OCI-LY7 (cell line): ENCODE measurements around the gene LRBA. TPM values are rescaled to one million over a fixed set of nuclear protein-coding genes. Genes with fewer than 3 reads are reported as not detected.

ENCODE experiments used
- BruUV-seq: library from RNA; stranded (reverse); fragments of 400-500 nt; replicated peaks from 2 replicates; lab custom pipeline; 2021; lab: Mats Ljungman, UMichigan
- CTCF ChIA-PET: fragments of 300-600 bp; sonication (Branson Sonifier 250); formaldehyde crosslinking; loops from one replicate; lab custom pipeline; 2022; ENCODE audit warnings: antibody characterized with exemption; ENCODE audit not compliant: unreplicated experiment; lab: Charles Lee
- POLR2A ChIA-PET: fragments of 300-600 bp; sonication (Branson Sonifier 250); formaldehyde crosslinking; loops from one replicate; lab custom pipeline; 2022; ENCODE audit warnings: antibody characterized with exemption; lab: Charles Lee
- DNase-seq: peaks from one replicate; pipeline ENCODE4 v3.0.0-alpha.2; 2015; ENCODE audit warnings: low spot score
- H2AFZ ChIP-seq: fragments of 200-600 bp; sonication (generic), shearing (Covaris generic); 2 replicates; pipeline ENCODE4 v1.6.1; 2014; ENCODE audit warnings: mild to moderate bottlenecking, antibody characterized with exemption, low read length, moderate library complexity
- H3K27ac ChIP-seq: fragments of 200-600 bp; sonication (generic); 2 replicates; pipeline ENCODE4 v1.5.1; 2014; ENCODE audit warnings: mixed run types, low read depth, mild to moderate bottlenecking, moderate library complexity, low read length, inconsistent platforms; ENCODE audit not compliant: poor library complexity, severe bottlenecking
- H3K36me3 ChIP-seq: fragments of 200-600 bp; sonication (generic); 2 replicates; pipeline ENCODE4 v1.6.1; 2014; ENCODE audit warnings: mild to moderate bottlenecking, antibody characterized with exemption, low read length, moderate library complexity, mixed read lengths; ENCODE audit not compliant: insufficient read depth
- H3K4me1 ChIP-seq: fragments of 200-600 bp; sonication (generic); 2 replicates; pipeline ENCODE4 v1.5.1; 2014; ENCODE audit warnings: mild to moderate bottlenecking, low read length; ENCODE audit not compliant: insufficient read depth, poor library complexity, severe bottlenecking
- H3K4me2 ChIP-seq: fragments of 200-600 bp; sonication (generic); 2 replicates; pipeline ENCODE4 v1.6.1; 2014; ENCODE audit warnings: mild to moderate bottlenecking, low read length
- H3K4me3 ChIP-seq: fragments of 200-600 bp; sonication (generic); 2 replicates; pipeline ENCODE4 v1.5.1; 2014; ENCODE audit warnings: mild to moderate bottlenecking, low read depth, low read length; ENCODE audit not compliant: poor library complexity, severe bottlenecking
- H3K79me2 ChIP-seq: fragments of 200-600 bp; sonication (generic); 2 replicates; pipeline ENCODE4 v1.6.1; 2016; ENCODE audit warnings: low read depth, mild to moderate bottlenecking, low read length, moderate library complexity, mixed read lengths; ENCODE audit not compliant: insufficient read depth
- H3K9me2 ChIP-seq: fragments of 200-600 bp; sonication (generic); 2 replicates; pipeline ENCODE4 v1.6.1; 2016; ENCODE audit warnings: mild to moderate bottlenecking, low read length, mixed read lengths; ENCODE audit not compliant: insufficient read depth
- H3K9me3 ChIP-seq: fragments of 200-600 bp; sonication (generic); 2 replicates; pipeline ENCODE4 v1.6.1; 2014; ENCODE audit warnings: mild to moderate bottlenecking, mixed run types, low read length, mixed read lengths
- H4K20me1 ChIP-seq: fragments of 200-600 bp; sonication (generic); 2 replicates; pipeline ENCODE4 v1.6.1; 2014; ENCODE audit warnings: mild to moderate bottlenecking, antibody characterized with exemption, low read length, moderate library complexity, mixed read lengths; ENCODE audit not compliant: insufficient read depth
- EZH2phosphoT487 ChIP-seq: fragments of 200-600 bp; sonication (generic); IDR thresholded peaks from 2 replicates; pipeline ENCODE4 v1.6.1; 2018; ENCODE audit warnings: low read depth, borderline replicate concordance, mild to moderate bottlenecking, mixed run types, antibody characterized with exemption, low read length, moderate library complexity, mixed read lengths
- intact Hi-C: fragments of 100-400 bp; cut with micrococcal nuclease; formaldehyde crosslinking; loops from one replicate; pipeline ENCODE4 v1.10.0; 2022; ENCODE audit not compliant: unreplicated experiment
- total RNA-seq, 2 experiments: library from RNA; depleted of rRNA in 1 of 2; stranded (reverse); fragments of >200 nt in 1 of 2; shearing (Covaris generic) in 1 of 2; gene quantifications; 2 replicates each; pipeline ENCODE4 v1.2.3, GENCODE V29; 2014 to 2022
- TF ChIP-seq, protein P1 (sequence below): fragments of 200-600 bp; sonication (generic); conservative IDR thresholded peaks from 2 replicates; pipeline ENCODE4 v1.5.1; 2014; ENCODE audit warnings: mild to moderate bottlenecking, antibody characterized with exemption, low read length, moderate library complexity, mixed read lengths

The LRBA gene
- total RNA-seq, 2 experiments from 2014 or later: 60.4 to 66.7 TPM

DNA sequence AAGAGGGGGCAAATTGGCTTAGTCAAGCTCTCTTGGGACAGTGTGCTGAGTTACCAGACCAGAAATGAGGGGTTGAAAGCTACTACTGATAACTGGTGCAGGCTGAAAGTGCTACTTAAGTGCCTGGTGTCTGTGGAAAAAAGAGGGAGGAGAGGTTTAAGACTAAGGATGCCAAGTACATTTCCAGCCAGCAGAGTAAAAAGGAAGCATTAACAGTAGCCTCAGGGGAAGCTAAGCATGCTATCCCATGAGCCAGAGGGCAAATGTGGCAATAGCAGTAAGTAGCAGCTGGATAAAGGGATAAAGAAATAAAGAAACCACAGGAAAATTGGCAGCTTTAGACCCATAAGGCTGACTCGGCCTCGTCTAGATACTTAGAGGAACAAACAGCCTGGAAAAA, 629.5 kb downstream of the LRBA start:
- no peak for TF ChIP-seq EZH2phosphoT487
- TF ChIP-seq, protein P1, sequence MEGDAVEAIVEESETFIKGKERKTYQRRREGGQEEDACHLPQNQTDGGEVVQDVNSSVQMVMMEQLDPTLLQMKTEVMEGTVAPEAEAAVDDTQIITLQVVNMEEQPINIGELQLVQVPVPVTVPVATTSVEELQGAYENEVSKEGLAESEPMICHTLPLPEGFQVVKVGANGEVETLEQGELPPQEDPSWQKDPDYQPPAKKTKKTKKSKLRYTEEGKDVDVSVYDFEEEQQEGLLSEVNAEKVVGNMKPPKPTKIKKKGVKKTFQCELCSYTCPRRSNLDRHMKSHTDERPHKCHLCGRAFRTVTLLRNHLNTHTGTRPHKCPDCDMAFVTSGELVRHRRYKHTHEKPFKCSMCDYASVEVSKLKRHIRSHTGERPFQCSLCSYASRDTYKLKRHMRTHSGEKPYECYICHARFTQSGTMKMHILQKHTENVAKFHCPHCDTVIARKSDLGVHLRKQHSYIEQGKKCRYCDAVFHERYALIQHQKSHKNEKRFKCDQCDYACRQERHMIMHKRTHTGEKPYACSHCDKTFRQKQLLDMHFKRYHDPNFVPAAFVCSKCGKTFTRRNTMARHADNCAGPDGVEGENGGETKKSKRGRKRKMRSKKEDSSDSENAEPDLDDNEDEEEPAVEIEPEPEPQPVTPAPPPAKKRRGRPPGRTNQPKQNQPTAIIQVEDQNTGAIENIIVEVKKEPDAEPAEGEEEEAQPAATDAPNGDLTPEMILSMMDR: no peak
- no peak overlapping the region for H3K4me3 ChIP-seq
- no peaks in the 10 kb centered on the region for H4K20me1 ChIP-seq
- intact Hi-C loops: no loop called here
- H3K4me2 ChIP-seq: no peak overlapping the region
- BruUV-seq: no TSS peak
- no peaks in the 10 kb centered on the region for H3K4me1 ChIP-seq
- ChIA-PET CTCF (no interaction called here), POLR2A (interaction anchor here (0.7 to 0.8 kb wide), 2 partner anchors 8 to 171 kb away, joined by 3 to 4 read pairs; no protein-coding TSS in a partner anchor)
- H3K79me2 ChIP-seq: no peaks in the 10 kb centered on the region
- no peak overlapping the region for H3K27ac ChIP-seq
- H3K9me3 ChIP-seq: no peaks in the 10 kb centered on the region
- H3K9me2 ChIP-seq: no peaks in the 10 kb centered on the region
- no peak for DNase-seq
- no peaks in the 10 kb centered on the region for H3K36me3 ChIP-seq
- H2AFZ ChIP-seq: no peak overlapping the region

DNA sequence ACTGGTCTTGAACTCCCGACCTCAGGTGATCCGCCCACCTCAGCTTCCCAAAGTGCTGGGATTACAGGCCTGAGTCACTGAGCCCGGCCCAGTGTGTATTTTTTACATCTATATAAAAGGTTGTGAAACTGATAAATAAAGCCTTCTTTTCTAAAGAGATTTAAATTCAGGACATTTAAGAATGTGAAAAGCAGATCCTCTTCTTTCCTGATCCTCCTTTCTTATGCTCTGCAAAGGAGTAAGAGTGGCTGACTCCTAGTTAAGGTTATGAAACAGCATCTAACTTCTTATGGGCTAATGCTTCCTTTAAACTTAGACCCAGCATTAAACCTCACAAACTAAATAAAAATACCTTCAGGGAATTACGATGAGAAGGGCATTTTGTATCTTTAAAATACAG, 630.8 kb downstream of the LRBA start:
- H3K4me2 ChIP-seq: no peak overlapping the region
- H3K9me2 ChIP-seq: no peaks in the 10 kb centered on the region
- no peaks in the 10 kb centered on the region for H3K9me3 ChIP-seq
- no TSS peak for BruUV-seq
- no peaks in the 10 kb centered on the region for H3K79me2 ChIP-seq
- no peak overlapping the region for H3K4me3 ChIP-seq
- no peak for TF ChIP-seq EZH2phosphoT487
- TF ChIP-seq, protein P1: no peak
- no peaks in the 10 kb centered on the region for H3K4me1 ChIP-seq
- no peaks in the 10 kb centered on the region for H4K20me1 ChIP-seq
- intact Hi-C loops: no loop called here
- H2AFZ ChIP-seq: no peak overlapping the region
- H3K27ac ChIP-seq: no peak overlapping the region
- ChIA-PET POLR2A (interaction anchor here (1.0 kb wide), 1 partner anchor 69 kb away, joined by 5 read pairs; no protein-coding TSS in a partner anchor), CTCF (no interaction called here)
- no peaks in the 10 kb centered on the region for H3K36me3 ChIP-seq
- DNase-seq: no peak

DNA sequence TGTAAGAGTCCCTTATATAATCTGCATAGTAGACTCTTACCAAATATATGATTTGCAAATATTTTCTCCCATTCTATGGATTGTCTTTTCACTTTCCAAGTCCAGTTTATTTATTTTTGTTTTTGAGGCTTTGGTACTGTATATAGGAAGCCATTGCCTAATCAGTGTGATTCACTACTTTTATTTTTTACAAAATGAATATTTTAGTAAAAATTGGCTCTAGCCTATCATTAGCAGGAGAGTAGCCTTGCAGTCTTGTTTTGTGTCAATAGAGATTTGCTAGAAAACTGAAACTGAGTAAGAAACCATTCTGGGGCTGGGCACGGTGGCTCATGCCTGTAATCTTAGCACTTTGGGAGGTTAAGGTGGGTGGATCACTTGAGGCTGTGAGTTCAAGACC, 633.1 kb downstream of the LRBA start:
- TF ChIP-seq, protein P1: no peak
- no peak for TF ChIP-seq EZH2phosphoT487
- no peaks in the 10 kb centered on the region for H3K36me3 ChIP-seq
- no TSS peak for BruUV-seq
- H3K4me3 ChIP-seq: no peak overlapping the region
- H4K20me1 ChIP-seq: no peaks in the 10 kb centered on the region
- no peak overlapping the region for H2AFZ ChIP-seq
- intact Hi-C loops: no loop called here
- H3K9me2 ChIP-seq: no peaks in the 10 kb centered on the region
- no peak overlapping the region for H3K27ac ChIP-seq
- H3K4me1 ChIP-seq: no peaks in the 10 kb centered on the region
- no peaks in the 10 kb centered on the region for H3K9me3 ChIP-seq
- DNase-seq: no peak
- ChIA-PET CTCF (no interaction called here), POLR2A (no interaction called here)
- H3K79me2 ChIP-seq: no peaks in the 10 kb centered on the region
- no peak overlapping the region for H3K4me2 ChIP-seq
